GM18909 (cell line): Measurements from ENCODE around the gene SLC38A6.

Experiments used
- ATAC-seq: cut with Tn5 transposase; IDR thresholded peaks from one replicate; pipeline ENCODE4 v1.9.1; 2021; ENCODE audit warnings: mild to moderate bottlenecking; ENCODE audit not compliant: unreplicated experiment, poor library complexity

SLC38A6 gene

DNA sequence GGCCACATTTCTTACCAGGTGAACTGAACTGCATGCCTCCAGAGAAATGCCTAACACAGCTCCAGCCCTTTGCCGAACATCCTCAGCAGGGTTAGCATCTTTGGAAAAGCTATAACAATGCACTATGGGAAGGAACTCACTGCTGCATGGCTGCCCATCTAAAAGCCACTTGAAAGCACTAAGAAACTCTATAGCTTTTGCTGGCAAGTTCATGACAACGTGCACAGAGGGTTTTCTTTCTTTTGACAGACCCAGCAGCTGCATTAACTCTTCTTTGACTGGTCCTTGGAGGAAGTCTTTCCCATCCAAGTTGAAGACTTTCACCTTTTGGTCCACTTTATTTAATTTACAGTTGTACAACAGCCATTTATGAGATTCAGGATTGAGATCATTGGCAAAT lies 5.5 kb upstream of the SLC38A6 start:
- ATAC-seq, result no peak

- ATAC-seq, result no peak
Observed at GRCh38 chr14:60977847-60978246, 3.2 kb upstream of the SLC38A6 start.

- no peak for ATAC-seq
Observed at GRCh38 chr14:60981633-60982455, 799 bp downstream of the SLC38A6 start.

- no peak for ATAC-seq
Observed at GRCh38 chr14:60984196-60984595, 3.2 kb downstream of the SLC38A6 start.

DNA sequence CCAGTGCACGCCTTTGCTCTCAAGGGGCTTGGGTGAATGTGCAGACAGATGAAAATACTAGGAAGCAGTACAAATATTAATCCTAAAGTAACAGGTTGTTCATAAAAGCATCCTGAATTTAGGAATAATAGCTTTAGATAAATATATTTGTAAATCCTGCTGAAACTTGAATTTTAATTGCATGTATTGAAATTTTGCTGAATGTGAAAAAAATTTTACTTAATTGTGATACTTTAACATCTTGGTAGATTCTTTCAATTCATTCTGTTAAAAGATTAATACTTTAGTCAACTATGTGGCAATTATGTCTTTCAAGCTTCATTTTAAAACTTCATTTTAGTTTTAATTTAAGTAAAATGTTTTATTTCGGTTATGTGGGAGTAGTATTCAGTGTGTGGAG lies 5.5 kb downstream of the SLC38A6 start:
- no peak for ATAC-seq

GRCh38 chr14:60989599-60989998 lies 8.6 kb downstream of the SLC38A6 start:
- ATAC-seq, result no peak

GRCh38 chr14:60998617-60999016 lies 17.6 kb downstream of the SLC38A6 start:
- ATAC-seq, result no peak

GRCh38 chr14:60999536-60999935 lies 18.5 kb downstream of the SLC38A6 start:
- no peak for ATAC-seq

- no peak for ATAC-seq
Observed at GRCh38 chr14:61003571-61003970, 22.5 kb downstream of the SLC38A6 start.

DNA sequence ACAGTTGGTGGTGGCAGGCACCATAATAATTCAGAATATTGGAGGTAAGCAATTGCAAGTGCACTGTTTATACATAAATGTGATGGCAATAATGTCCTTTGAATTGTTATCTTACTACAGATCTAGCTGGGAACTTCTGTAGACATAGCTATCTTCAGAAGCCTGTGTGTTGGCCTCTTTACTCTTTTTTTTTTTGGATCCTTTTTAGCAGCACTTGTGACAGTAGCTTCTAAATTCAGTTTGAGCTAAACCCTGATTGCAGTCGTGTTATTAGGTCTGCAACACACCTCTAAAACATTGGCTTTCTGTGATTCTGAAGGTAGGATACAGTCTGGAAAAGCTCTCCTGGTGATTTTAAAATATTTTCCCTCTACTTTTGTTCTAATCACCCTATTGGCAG lies 38.5 kb downstream of the SLC38A6 start:
- ATAC-seq, result no peak

GRCh38 chr14:61025251-61026223 lies 44.5 kb downstream of the SLC38A6 start:
- no peak for ATAC-seq

DNA sequence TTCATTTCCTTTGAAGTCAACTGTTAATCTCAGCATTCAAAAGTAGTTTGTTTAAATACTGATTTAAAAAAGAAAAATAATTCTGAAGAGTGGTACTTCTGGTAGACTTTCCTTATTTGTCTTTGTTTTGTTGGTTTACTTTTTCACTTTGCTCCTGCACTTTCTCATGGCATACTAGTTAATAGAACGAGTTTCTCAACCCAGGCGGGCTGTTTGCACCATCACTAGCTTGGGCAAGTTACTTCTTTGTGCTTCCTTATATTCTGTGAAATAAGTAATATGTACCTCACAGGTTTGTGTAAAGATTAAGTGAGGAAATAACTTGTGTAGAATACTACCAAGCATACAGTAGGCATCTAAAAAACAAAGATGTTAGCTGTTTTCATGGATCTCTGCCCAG lies 45.5 kb downstream of the SLC38A6 start:
- no peak for ATAC-seq

- ATAC-seq, result no peak
Observed at GRCh38 chr14:61031026-61031425, 50.0 kb downstream of the SLC38A6 start.

- no peak for ATAC-seq
Observed at GRCh38 chr14:61033054-61033453, 52.0 kb downstream of the SLC38A6 start.

DNA sequence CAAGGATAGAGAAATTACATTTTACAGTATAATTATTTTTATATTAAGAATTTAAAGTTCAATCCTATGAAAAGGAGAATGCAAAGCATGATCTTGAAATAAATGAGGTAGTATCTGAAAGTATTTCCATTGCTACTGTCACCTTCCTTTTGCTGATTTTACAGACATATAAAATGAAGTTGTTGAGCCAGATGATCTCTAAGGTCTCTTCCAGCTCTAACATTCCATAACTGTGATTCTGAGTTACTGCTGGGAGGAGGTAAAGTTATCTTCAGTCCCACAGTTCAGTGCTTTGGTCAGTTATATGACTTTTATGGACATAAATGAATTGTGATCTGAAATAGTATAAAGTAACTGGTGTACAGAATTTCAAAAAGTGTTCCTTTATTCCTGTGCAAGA lies 52.8 kb downstream of the SLC38A6 start:
- ATAC-seq, result no peak

DNA sequence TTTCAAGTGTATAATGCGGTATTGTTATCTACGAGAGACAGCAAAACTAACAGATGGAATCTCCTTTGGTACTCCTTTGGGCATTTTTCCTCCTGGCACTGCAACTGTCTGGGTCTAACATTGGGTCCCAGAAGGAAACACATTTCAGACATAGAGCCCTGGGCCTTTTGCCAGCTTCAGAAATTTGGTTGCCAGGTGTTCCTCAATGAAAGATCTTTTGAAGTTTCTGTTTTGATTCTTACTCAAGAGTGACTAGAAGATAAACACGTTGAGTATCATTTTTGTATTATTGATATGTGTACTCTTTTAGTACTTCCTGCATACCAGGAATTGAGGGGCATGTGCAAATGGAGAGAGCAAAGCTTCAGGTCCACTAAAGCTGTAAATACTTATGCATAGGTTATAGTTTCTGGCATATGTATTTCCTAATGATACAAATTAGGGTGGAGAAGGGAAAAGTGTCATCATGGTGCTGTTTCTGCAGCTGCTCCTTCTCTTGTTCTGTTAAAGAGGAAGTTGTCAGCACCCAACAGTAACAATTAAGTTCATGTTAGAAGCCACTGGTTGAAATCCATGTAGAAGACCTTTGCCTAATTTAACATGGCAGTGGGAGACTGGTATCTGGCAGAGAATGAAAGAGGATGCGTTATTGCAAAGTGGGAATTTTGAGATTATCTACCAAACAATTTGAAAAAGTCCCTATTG lies 53.5 kb downstream of the SLC38A6 start:
- peak; percentile 93 for ATAC-seq

DNA sequence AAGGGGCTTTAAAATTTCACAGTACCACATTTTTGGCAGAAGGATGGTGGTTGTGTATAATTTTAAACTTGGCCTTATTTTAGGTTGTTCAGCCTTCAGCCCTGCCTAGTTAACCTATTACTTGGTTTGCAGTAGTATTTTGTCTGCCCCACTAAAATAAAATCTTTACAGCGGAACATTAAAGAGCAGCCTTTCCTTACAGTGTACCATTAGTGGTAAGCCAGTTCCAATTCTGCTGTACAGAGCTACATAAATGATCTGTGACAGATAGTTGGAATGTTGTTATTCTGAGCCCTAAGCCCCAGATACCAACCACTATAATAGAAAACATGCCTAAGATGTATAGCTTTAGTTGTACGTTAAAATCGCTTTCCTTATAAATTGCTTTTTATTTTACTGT lies 56.2 kb downstream of the SLC38A6 start:
- ATAC-seq, result no peak

GRCh38 chr14:61041704-61042103 lies 60.7 kb downstream of the SLC38A6 start:
- no peak for ATAC-seq

- no peak for ATAC-seq
Observed at GRCh38 chr14:61042220-61042619, 61.2 kb downstream of the SLC38A6 start.

DNA sequence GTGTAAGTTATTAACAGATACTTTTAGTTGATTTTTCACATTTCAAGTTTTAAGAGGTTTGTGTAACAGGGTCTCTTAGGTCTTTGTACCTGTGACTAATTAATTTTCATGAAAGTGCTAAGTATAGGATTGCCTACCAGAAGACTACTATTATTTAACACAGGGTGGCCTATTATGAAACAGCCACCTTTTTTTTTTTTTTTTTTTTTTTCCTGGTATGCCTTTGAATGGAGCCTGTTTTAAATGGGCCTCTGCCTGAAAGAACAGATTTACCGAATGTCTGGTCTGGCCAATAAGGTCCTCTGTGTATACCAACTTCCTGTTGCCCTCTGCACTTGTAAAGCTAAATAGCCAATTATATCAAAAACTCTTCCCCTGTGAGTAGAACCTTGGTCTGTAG lies 62.5 kb downstream of the SLC38A6 start:
- ATAC-seq, result no peak

- ATAC-seq, result no peak
Observed at GRCh38 chr14:61047021-61047420, 66.0 kb downstream of the SLC38A6 start.
